Measurements from ENCODE around the gene ZBTB42. TPM values are rescaled to one million over a fixed set of nuclear protein-coding genes. Genes with fewer than 3 reads are reported as not detected.
"Not testable (repeated sequence)": the region's sequence is repeated elsewhere in the genome, so short reads cannot be mapped to it uniquely, and the experiment has no call there.

The ZBTB42 gene
- total RNA-seq, 1 donor from 2014 or later = 2.4 TPM

DNA sequence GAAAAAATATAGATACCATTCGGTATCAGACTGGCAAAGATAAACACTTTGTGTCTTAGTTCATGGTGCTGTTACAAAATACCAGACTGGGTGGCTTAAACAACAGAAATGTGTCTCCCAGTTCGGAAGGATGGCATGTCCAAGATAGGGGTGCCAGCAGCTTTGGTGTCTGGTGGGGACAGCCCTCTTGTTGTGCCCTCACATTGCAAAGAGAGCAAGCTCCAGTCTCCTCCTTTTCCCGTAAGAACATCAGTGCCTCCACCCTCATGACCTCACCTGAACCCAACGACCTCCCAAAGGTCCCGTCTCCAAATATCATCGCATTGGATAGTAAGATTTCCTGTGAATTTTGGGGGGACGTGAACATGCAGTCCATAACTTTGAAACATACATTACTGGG, 12.4 kb downstream of the ZBTB42 start:
- Mint-ChIP-seq H3K36me3 (ENCODE audit: low read depth, unreplicated experiment) (no peaks in the 10 kb centered on the region), H3K9me3 (ENCODE audit: unreplicated experiment) (no peaks in the 10 kb centered on the region), H3K4me3 (ENCODE audit: unreplicated experiment) (no peak overlapping the region), H3K4me1 (ENCODE audit: unreplicated experiment) (peaks cover 3% of the 10 kb centered on the region), H3K27ac (ENCODE audit: unreplicated experiment) (no peak overlapping the region), H3K27me3 (ENCODE audit: unreplicated experiment) (peaks cover 18% of the 10 kb centered on the region)
- TF ChIP-seq, protein P1, sequence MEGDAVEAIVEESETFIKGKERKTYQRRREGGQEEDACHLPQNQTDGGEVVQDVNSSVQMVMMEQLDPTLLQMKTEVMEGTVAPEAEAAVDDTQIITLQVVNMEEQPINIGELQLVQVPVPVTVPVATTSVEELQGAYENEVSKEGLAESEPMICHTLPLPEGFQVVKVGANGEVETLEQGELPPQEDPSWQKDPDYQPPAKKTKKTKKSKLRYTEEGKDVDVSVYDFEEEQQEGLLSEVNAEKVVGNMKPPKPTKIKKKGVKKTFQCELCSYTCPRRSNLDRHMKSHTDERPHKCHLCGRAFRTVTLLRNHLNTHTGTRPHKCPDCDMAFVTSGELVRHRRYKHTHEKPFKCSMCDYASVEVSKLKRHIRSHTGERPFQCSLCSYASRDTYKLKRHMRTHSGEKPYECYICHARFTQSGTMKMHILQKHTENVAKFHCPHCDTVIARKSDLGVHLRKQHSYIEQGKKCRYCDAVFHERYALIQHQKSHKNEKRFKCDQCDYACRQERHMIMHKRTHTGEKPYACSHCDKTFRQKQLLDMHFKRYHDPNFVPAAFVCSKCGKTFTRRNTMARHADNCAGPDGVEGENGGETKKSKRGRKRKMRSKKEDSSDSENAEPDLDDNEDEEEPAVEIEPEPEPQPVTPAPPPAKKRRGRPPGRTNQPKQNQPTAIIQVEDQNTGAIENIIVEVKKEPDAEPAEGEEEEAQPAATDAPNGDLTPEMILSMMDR (IDR thresholded peaks at IDR 0.05; ENCODE audit: unreplicated experiment) = no peak
- DNase-seq (ENCODE audit: low spot score) = no peak

DNA sequence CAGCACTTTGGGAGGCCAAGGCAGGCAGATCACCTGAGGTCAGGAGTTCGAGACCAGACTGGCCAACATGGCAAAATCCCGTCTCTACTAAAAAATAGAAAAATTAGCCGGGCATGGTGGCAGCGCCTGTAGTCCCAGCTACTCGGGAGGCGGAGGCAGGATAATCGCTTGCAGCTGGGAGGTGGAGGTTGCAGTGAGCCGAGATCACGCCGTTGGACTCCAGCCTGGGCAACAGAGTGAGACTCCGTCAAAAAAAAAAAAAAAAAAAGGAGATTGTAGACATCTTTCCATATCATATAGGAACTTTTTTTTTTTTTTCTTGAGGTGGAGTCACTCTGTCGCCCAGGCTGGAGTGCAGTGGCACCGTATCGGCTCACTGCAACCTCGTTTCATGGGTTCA, 13.8 kb downstream of the ZBTB42 start:
- not testable (repeated sequence) for H3K36me3 Mint-ChIP-seq (ENCODE audit: low read depth, unreplicated experiment); H3K9me3 Mint-ChIP-seq (ENCODE audit: unreplicated experiment); DNase-seq (ENCODE audit: low spot score); H3K4me1 Mint-ChIP-seq (ENCODE audit: unreplicated experiment)
- Mint-ChIP-seq H3K4me3 (ENCODE audit: unreplicated experiment) (peak overlapping the region; percentile 87), H3K27me3 (ENCODE audit: unreplicated experiment) (peaks cover 20% of the 10 kb centered on the region), H3K27ac (ENCODE audit: unreplicated experiment) (peak overlapping the region; percentile 53)

DNA sequence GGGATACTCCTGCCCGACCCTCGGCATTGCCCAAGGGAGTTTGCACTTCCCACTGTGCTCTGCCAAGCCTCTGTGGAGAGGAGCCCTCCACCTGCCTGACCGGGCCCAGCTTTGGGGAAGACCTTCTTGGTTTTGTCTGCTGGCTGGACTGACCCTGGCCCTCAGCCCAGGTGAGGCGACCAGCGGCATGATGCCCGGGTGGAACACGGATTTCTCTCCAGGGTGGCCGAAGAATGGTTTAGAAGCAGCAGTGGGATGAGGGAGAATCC, 15.6 kb downstream of the ZBTB42 start:
- Mint-ChIP-seq H3K27me3 (ENCODE audit: unreplicated experiment) (peaks cover 20% of the 10 kb centered on the region), H3K36me3 (ENCODE audit: low read depth, unreplicated experiment) (no peaks in the 10 kb centered on the region), H3K9me3 (ENCODE audit: unreplicated experiment) (no peaks in the 10 kb centered on the region), H3K27ac (ENCODE audit: unreplicated experiment) (no peak overlapping the region), H3K4me3 (ENCODE audit: unreplicated experiment) (peak overlapping the region; percentile 90), H3K4me1 (ENCODE audit: unreplicated experiment) (peaks cover 6% of the 10 kb centered on the region)
- DNase-seq (ENCODE audit: low spot score) = no peak
- TF ChIP-seq, protein P1 (IDR thresholded peaks at IDR 0.05; ENCODE audit: unreplicated experiment) = no peak

DNA sequence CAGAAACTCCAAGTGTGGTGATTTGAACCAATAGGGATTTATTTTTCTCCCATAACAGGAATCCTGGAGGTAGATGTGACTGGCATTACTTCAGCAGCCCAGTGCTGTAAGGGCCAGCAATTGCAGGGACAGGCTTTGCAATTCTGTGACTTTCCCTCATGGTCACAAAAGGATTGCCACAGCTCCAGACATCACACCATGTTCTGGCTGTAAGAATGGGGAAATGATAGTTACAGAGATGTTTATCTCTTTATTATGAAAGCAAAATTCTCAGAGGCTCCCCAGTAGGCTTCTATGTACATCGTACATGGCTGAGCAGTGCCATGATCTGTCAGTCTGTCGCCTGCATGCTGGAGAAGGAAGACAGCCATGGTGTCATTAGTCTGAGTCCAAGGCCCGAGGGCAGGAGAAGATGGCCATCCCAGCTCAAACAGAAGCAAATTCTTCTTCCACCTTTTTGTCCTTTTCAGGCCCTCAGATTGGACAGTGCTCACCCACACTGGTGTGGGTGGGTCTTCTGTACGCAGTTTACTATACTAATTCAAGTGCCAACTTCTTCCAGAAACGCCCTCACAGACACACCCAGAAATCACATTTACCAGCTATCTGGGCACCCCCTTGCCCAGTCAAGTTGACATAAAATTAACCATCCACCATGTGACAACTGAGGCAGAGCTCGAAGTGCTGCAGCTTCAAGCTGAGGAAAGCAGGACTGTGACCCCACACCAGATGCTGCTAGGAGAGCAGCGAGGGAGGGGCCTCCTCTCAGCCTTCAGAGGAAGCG, 17.2 kb downstream of the ZBTB42 start:
- Mint-ChIP-seq H3K36me3 (ENCODE audit: low read depth, unreplicated experiment) (no peaks in the 10 kb centered on the region), H3K4me3 (ENCODE audit: unreplicated experiment) (no peak overlapping the region), H3K27me3 (ENCODE audit: unreplicated experiment) (peaks cover 16% of the 10 kb centered on the region), H3K27ac (ENCODE audit: unreplicated experiment) (peak overlapping the region; percentile 24), H3K9me3 (ENCODE audit: unreplicated experiment) (no peaks in the 10 kb centered on the region), H3K4me1 (ENCODE audit: unreplicated experiment) (peaks cover 6% of the 10 kb centered on the region)
- DNase-seq (ENCODE audit: low spot score) = no peak
- TF ChIP-seq, protein P1 (IDR thresholded peaks at IDR 0.05; ENCODE audit: unreplicated experiment) = no peak

DNA sequence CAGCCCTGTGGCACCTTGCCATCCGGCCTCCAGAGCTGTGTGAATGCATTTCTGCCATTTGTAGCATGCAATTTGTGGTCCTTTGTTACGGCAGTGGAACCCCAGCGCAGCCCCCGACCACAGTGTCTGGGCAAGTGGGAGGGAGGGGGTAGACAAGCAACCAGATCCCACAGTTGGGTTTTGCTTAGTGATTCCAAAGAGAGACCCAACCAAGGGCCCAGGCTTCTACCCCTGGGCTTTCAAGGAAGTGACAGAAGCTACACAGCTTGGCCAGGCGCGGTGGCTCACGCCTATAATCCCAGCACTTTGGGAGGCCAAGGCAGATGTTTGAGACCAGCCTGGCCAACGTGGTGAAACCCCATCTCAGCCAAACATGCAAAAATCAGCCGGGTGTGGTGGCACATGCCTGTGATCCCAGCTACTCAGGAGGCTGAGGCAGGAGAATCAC, 17.8 kb downstream of the ZBTB42 start:
- Mint-ChIP-seq H3K9me3 (ENCODE audit: unreplicated experiment) (no peaks in the 10 kb centered on the region), H3K4me3 (ENCODE audit: unreplicated experiment) (no peak overlapping the region), H3K36me3 (ENCODE audit: low read depth, unreplicated experiment) (no peaks in the 10 kb centered on the region), H3K27ac (ENCODE audit: unreplicated experiment) (no peak overlapping the region), H3K4me1 (ENCODE audit: unreplicated experiment) (peaks cover 6% of the 10 kb centered on the region), H3K27me3 (ENCODE audit: unreplicated experiment) (peaks cover 21% of the 10 kb centered on the region)
- no peak for DNase-seq (ENCODE audit: low spot score)
- TF ChIP-seq, protein P1 (IDR thresholded peaks at IDR 0.05; ENCODE audit: unreplicated experiment) = no peak
